GM12878 (cell line): Measurements from ENCODE around the gene VGF. TPM values are rescaled to one million over a fixed set of nuclear protein-coding genes. Genes with fewer than 3 reads are reported as not detected.

ENCODE experiments used
- ATAC-seq: fragments of 200-7000 bp; cut with Tn5 transposase; 3 replicates; pipeline ENCODE4 v1.9.1; 2020; ENCODE audit warnings: mild to moderate bottlenecking, moderate library complexity
- BruUV-seq: library from RNA; stranded (reverse); fragments of 400-500 nt; replicated peaks from 2 replicates; lab custom pipeline; 2021; lab: Mats Ljungman, UMichigan
- CTCF ChIA-PET: fragments of 300-600 bp; sonication (Branson Sonifier 250); formaldehyde crosslinking; extraction: SDS; loops from one replicate; lab custom pipeline; 2021; ENCODE audit warnings: inconsistent platforms; lab: Yijun Ruan, JAX
- POLR2A ChIA-PET: fragments of 350-600 bp; formaldehyde crosslinking; extraction: SDS; loops from one replicate; lab custom pipeline; 2021; ENCODE audit warnings: inconsistent platforms; lab: Charles Lee
- RAD21 ChIA-PET: fragments of 300-600 bp; sonication (Branson Sonifier 250); formaldehyde crosslinking; loops from one replicate; lab custom pipeline; 2023; ENCODE audit warnings: antibody characterized with exemption; ENCODE audit not compliant: unreplicated experiment; lab: Charles Lee
- SMC1A ChIA-PET: fragments of 300-600 bp; sonication (Branson Sonifier 250); formaldehyde crosslinking; loops from one replicate; lab custom pipeline; 2023; ENCODE audit not compliant: unreplicated experiment, uncharacterized antibody; lab: Charles Lee
- DNase-seq: peaks from one replicate; pipeline ENCODE4 v3.0.0-alpha.2; 2011; ENCODE audit warnings: low read depth, low spot score
- FAIRE-seq: peaks from 3 replicates; lab custom pipeline; 2011; peaks lifted over from hg19 to GRCh38; lab: Jason Lieb, UNC
- H2AFZ ChIP-seq: 2 replicates; pipeline ENCODE4 v1.6.0; 2011; ENCODE audit warnings: low read depth, low read length, control low read depth; ENCODE audit not compliant: control insufficient read depth
- H3K27ac ChIP-seq: 2 replicates; pipeline ENCODE4 v1.5.1; 2011; ENCODE audit warnings: control low read depth; ENCODE audit not compliant: control insufficient read depth, insufficient read depth
- H3K27me3 ChIP-seq, 2 experiments: replicated peaks in 1 of 2; 2 replicates each; pipeline versions ENCODE4 v1.6.0 to v1.6.1; 2011; ENCODE audit warnings: low read length in 1 of 2; ENCODE audit not compliant: control insufficient read depth in 2 of 2, insufficient read depth in 2 of 2
- H3K36me3 ChIP-seq, 2 experiments: 2 replicates each; pipeline ENCODE4 v1.5.1; 2011; ENCODE audit warnings: low read length in 1 of 2; ENCODE audit not compliant: control insufficient read depth in 2 of 2, insufficient read depth in 2 of 2
- H3K4me1 ChIP-seq: 2 replicates; pipeline ENCODE4 v1.6.1; 2011; ENCODE audit warnings: mild to moderate bottlenecking, low read length, moderate library complexity, mixed read lengths; ENCODE audit not compliant: control insufficient read depth, insufficient read depth
- H3K4me2 ChIP-seq: 2 replicates; pipeline ENCODE4 v1.6.0; 2011; ENCODE audit warnings: control low read depth; ENCODE audit not compliant: control insufficient read depth, insufficient read depth
- H3K4me3 ChIP-seq: fragments of 200-600 bp; sonication (generic); 2 replicates; pipeline ENCODE4 v1.5.1; 2016
- H3K79me2 ChIP-seq: 2 replicates; pipeline ENCODE4 v1.6.0; 2011; ENCODE audit warnings: low read length; ENCODE audit not compliant: control insufficient read depth, insufficient read depth
- H3K9ac ChIP-seq: 2 replicates; pipeline ENCODE4 v1.8.0; 2011; ENCODE audit warnings: low read length, control low read depth, mixed read lengths; ENCODE audit not compliant: control insufficient read depth, insufficient read depth
- H3K9me3 ChIP-seq: replicated peaks from 3 replicates; pipeline ENCODE4 v1.5.1; 2011; ENCODE audit warnings: mild to moderate bottlenecking, low read length; ENCODE audit not compliant: control insufficient read depth, insufficient read depth
- H4K20me1 ChIP-seq: 2 replicates; pipeline ENCODE4 v1.6.0; 2011; ENCODE audit not compliant: control insufficient read depth, insufficient read depth
- ATF7 ChIP-seq: fragments of 450-650 bp; IDR thresholded peaks from 2 replicates; pipeline ENCODE4 v1.6.1; 2016; ENCODE audit warnings: low read depth, mild to moderate bottlenecking
- CEBPB ChIP-seq, 2 experiments: fragments of 150-350 bp in 1 of 2; IDR thresholded peaks; 2 replicates each; pipeline ENCODE4 v1.6.1; 2012 to 2014; ENCODE audit warnings: low read depth in 2 of 2, low read length in 2 of 2, borderline replicate concordance in 1 of 2, inconsistent platforms in 1 of 2
- CREB1 ChIP-seq: IDR thresholded peaks from 2 replicates; pipeline ENCODE4 v1.6.1; 2012; ENCODE audit warnings: low read depth, mild to moderate bottlenecking, inconsistent platforms
- GABPA ChIP-seq: IDR thresholded peaks from 2 replicates; pipeline ENCODE4 v1.6.1; 2014; ENCODE audit warnings: antibody characterized with exemption, low read depth, mild to moderate bottlenecking, inconsistent platforms
- PAX5 ChIP-seq: IDR thresholded peaks from 2 replicates; pipeline ENCODE4 v1.6.1; 2011; ENCODE audit warnings: low read depth, low read length, borderline replicate concordance
- POLR2A ChIP-seq: IDR thresholded peaks from 2 replicates; pipeline ENCODE4 v1.6.1; 2011; ENCODE audit warnings: low read depth, mild to moderate bottlenecking, low read length
- RAD51 ChIP-seq: fragments of 450-650 bp; IDR thresholded peaks from 2 replicates; pipeline ENCODE4 v1.6.1; 2016; ENCODE audit warnings: moderate library complexity, mild to moderate bottlenecking, inconsistent platforms
- RB1 ChIP-seq: fragments of 450-650 bp; formaldehyde crosslinking; IDR thresholded peaks from 2 replicates; pipeline ENCODE4 v1.6.1; 2017; ENCODE audit warnings: mild to moderate bottlenecking, borderline replicate concordance
- RELA ChIP-seq: fragments of 450-650 bp; IDR thresholded peaks from 2 replicates; pipeline ENCODE4 v1.8.0; 2014; ENCODE audit warnings: borderline replicate concordance; ENCODE audit not compliant: partially characterized antibody
- RFX5 ChIP-seq: IDR thresholded peaks from 2 replicates; pipeline ENCODE4 v1.6.1; 2011; ENCODE audit warnings: low read depth, low read length, improper control_type of control experiment
- RUNX3 ChIP-seq: IDR thresholded peaks from 2 replicates; pipeline ENCODE4 v1.6.1; 2012; ENCODE audit warnings: low read length, inconsistent platforms
- SIN3A ChIP-seq: IDR thresholded peaks from 2 replicates; pipeline ENCODE4 v1.6.1; 2012; ENCODE audit warnings: low read depth, low read length, improper control_type of control experiment
- SMAD5 ChIP-seq: IDR thresholded peaks from 2 replicates; pipeline ENCODE4 v1.6.1; 2016; ENCODE audit warnings: antibody characterized with exemption, low read depth
- WGBS: methylation state at CpG from one replicate; pipeline ENCODE4 v1.1.6; 2016; ENCODE audit warnings: low lambda C conversion rate; ENCODE audit not compliant: insufficient replicate concordance, insufficient coverage; ENCODE audit errors: missing lambda C conversion rate; 5-methylcytosine and 5-hydroxymethylcytosine counted together
- in situ Hi-C: fragments of 300-500 bp; cut with MboI; formaldehyde crosslinking; loops from 9 replicates; pipeline ENCODE4 v1.14.3; 2018; ENCODE audit warnings: mixed read lengths
- intact Hi-C: fragments of 100-400 bp; cut with micrococcal nuclease; formaldehyde crosslinking; loops from one replicate; pipeline ENCODE4 v1.14.2; 2022; ENCODE audit not compliant: unreplicated experiment
- polyA plus RNA-seq, 11 experiments: library from polyadenylated mRNA; depleted of rRNA in 4 of 11; unstranded in 6 of 11; stranded (reverse) in 5 of 11; fragments of >200 nt; fragmentation: Nextera tagmentation in 4 of 11; fragmentation: Illumina TruSeq in 1 of 11; extraction: Ambion mirVana in 4 of 11; extraction: Trizol in 1 of 11; gene quantifications; 1 replicate in 1 of 11; 2 replicates in 10 of 11; pipeline versions ENCODE4 v1.2.1 to v1.2.3, GENCODE V29; 2011 to 2016; ENCODE audit warnings: inconsistent platforms in 2 of 11, missing spikeins in 2 of 11, low read depth in 1 of 11
- total RNA-seq, 4 experiments: library from RNA; depleted of rRNA in 3 of 4; stranded (reverse); fragments of >200 nt in 3 of 4; fragmentation: Illumina TruSeq in 1 of 4; extraction: Trizol in 1 of 4; gene quantifications; 2 replicates each; pipeline versions ENCODE4 v1.2.1 to v1.2.3, GENCODE V29; 2013 to 2021
- TF ChIP-seq, protein P1 (sequence below): IDR thresholded peaks from 2 replicates; pipeline ENCODE4 v1.6.1; 2012; ENCODE audit warnings: low read length, inconsistent platforms

Gene VGF
- total and polyA plus RNA-seq, 10 of the 15 experiments (the other 5 are each of a cell fraction or from before 2014, with no cell fraction given) = 0.09 to 0.25 (median 0.17) TPM; not detected in 6

DNA sequence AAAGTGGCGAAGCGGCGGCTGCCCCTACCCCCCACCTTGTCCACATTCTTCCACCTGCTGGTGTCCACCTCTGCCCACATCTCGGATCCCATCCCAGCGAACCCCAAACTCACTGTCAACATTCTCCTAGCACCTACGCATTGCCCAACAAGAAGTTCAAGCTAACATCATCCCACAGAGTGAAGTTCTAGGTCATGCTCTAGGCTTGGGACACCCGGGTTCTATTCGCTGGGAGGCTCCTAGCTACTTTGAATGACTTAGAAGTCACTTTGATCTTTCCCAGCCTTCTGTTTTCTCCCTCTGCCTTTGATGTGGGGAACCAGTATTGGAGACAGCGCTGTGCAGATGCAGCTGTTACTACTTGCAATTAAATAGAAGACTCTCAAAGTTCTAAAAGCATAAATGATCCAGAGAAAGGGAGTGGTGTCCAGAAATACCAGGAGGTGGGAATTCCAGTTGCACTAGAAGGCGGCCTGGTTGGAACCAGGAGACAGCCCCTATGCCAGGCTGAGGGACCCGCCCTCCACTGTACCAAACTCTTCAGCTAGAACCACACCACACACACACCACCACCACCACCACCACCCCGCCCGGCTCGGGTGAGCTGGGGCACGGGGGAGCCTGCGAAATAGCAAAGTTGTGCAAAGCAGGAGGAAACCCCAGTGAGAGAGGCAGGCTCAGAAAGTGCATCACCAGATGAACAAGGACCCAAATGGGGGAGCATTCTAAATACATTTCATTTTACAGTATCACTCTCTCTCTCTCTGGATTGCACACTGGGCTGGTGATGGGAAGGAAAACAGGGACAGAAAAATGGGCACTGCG lies 5.5 kb upstream of the VGF start:
- Histone ChIP-seq H3K27ac (no peak overlapping the region), H3K4me1 (peaks cover 8% of the 10 kb centered on the region), H3K9me3 (no peaks in the 10 kb centered on the region; the same call in 2 of the 3 replicates), H3K9ac (no peak overlapping the region), H2AFZ (no peak overlapping the region)
- intact Hi-C loops = no loop called here
- POLR2A ChIA-PET = no interaction called here
- CTCF ChIA-PET = interaction anchor here (0.6 to 6.1 kb wide), 8 partner anchors 12 to 1445 kb away, joined by 3 to 80 read pairs (median 3); partner anchors contain the start of gene TRIM56
- WGBS = 8% methylated on average over 17 of the region's 17 CpGs
- DNase-seq = no peak
- BruUV-seq = no TSS peak
- no peak for TF ChIP-seq SMAD5
- TF ChIP-seq POLR2A = no peak
- TF ChIP-seq ATF7 = no peak
- TF ChIP-seq, all 136 proteins: peak for 0
- ATAC-seq (no peak), FAIRE-seq (no peak)
- Histone ChIP-seq H3K27me3 (peaks cover 32 to 33% of the 10 kb centered on the region in 2 experiments), H3K36me3 (no peaks in the 10 kb centered on the region), H3K4me3 (no peak overlapping the region), H3K79me2 (no peaks in the 10 kb centered on the region), H4K20me1 (no peaks in the 10 kb centered on the region), H3K4me2 (no peak overlapping the region)
- ChIA-PET RAD21 (interaction anchor here (0.6 to 2.7 kb wide), 2 partner anchors 26 to 1087 kb away, joined by 3 to 20 read pairs; no protein-coding TSS in a partner anchor), SMC1A (interaction anchor here (1.0 to 2.6 kb wide), 5 partner anchors 13 to 120 kb away, joined by 3 to 10 read pairs (median 3); no protein-coding TSS in a partner anchor)
- in situ Hi-C loops = no loop called here

DNA sequence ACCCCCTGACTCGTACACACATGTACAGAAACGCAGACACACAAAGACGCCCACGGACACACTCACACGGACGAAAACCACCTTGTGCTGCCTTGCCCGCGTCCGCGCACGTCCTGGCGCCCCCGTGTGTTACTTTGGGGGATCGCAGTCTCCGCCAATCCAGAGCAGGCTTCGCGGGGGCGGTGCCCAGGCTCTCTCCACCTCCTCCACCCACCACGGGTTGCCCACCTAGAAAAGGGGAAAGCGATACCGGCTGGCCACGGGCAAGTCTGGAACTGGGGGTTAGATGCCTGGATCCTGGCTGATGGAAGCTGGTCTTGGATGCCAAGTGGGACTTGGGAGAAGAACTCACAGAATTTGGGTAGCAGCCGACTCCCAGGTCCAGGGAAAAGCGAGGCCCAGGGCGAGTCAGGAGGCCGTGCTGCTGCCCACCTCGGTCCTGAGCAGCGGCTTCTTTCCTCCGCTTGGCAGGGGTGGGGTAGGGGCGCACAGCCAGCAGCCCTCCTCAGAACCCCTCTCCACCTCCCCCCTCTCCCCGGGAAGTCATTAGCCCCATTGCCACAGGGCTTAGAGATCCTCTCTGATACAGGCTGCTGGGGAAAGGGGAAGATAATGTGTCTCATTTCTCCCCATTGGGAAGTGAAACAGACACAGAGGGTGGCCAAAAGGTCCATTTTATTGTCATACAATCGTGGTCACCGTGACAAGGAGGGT lies 4.6 kb upstream of the VGF start:
- ChIA-PET RAD21 (interaction anchor here (2.7 kb wide), 1 partner anchor 26 kb away, joined by 20 read pairs; no protein-coding TSS in a partner anchor), CTCF (interaction anchor here (0.6 to 6.1 kb wide), 8 partner anchors 13 to 1445 kb away, joined by 3 to 80 read pairs (median 3); partner anchors contain the start of gene TRIM56), SMC1A (interaction anchor here (1.0 to 2.6 kb wide), 3 partner anchors 12 to 27 kb away, joined by 3 to 10 read pairs (median 3); no protein-coding TSS in a partner anchor), POLR2A (no interaction called here)
- H3K79me2 ChIP-seq = no peaks in the 10 kb centered on the region
- H3K27me3 ChIP-seq = peaks cover 33 to 36% of the 10 kb centered on the region in 2 experiments
- H3K27ac ChIP-seq = no peak overlapping the region
- H3K4me1 ChIP-seq = peaks cover 11% of the 10 kb centered on the region
- H3K36me3 ChIP-seq = no peaks in the 10 kb centered on the region
- WGBS = 3% methylated on average over 33 of the region's 33 CpGs
- no peak for DNase-seq
- H3K4me2 ChIP-seq = peak overlapping the region; percentile 33; the same call in 1 of the 2 replicates
- no peaks in the 10 kb centered on the region; the same call in 2 of the 3 replicates for H3K9me3 ChIP-seq
- H3K9ac ChIP-seq = no peak overlapping the region
- peak; percentile 97 for FAIRE-seq
- H4K20me1 ChIP-seq = no peaks in the 10 kb centered on the region
- intact Hi-C loops (loop anchor here (1.0 kb wide), 2 partner anchors 18 to 26 kb away; no protein-coding TSS in a partner anchor), in situ Hi-C loops (no loop called here)
- no peak overlapping the region for H3K4me3 ChIP-seq
- peak; percentile 75 for ATAC-seq
- BruUV-seq = no TSS peak
- no peak overlapping the region for H2AFZ ChIP-seq
- TF ChIP-seq SIN3A (no peak), CREB1 (peak; percentile 42; the same call in 1 of the 2 replicates), PAX5 (0 out of 2 replicates have a peak, but pooled peaks have one; percentile 29), RFX5 (no peak), POLR2A (no peak), RB1 (peak; percentile 82; the same call in 1 of the 2 replicates), RUNX3 (no peak; the same call in none of the 2 replicates), RELA (peak; percentile 24), GABPA (no peak), RAD51 (no peak), CEBPB (IDR thresholded peaks at IDR 0.05; ENCODE audit: borderline replicate concordance in 1 of 2, low read depth in 2 of 2, low read length in 2 of 2) (no peak)
- TF ChIP-seq, protein P1, sequence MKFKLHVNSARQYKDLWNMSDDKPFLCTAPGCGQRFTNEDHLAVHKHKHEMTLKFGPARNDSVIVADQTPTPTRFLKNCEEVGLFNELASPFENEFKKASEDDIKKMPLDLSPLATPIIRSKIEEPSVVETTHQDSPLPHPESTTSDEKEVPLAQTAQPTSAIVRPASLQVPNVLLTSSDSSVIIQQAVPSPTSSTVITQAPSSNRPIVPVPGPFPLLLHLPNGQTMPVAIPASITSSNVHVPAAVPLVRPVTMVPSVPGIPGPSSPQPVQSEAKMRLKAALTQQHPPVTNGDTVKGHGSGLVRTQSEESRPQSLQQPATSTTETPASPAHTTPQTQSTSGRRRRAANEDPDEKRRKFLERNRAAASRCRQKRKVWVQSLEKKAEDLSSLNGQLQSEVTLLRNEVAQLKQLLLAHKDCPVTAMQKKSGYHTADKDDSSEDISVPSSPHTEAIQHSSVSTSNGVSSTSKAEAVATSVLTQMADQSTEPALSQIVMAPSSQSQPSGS = no peak
